Posterior cingulate gyrus (tissue), 11 donors: ENCODE data around the gene ARHGAP32.
A peak's percentile ranks its signal among the peaks of the same experiment; 100 is the strongest.

Source experiments
- DNase-seq, 10 donors: peaks; one replicate each; pipeline versions ENCODE4 v3.0.0 to v3.0.0-alpha.2; 2020 to 2021; ENCODE audit warnings: mixed read lengths in 3 of 10
- intact Hi-C: fragments of 100-400 bp; cut with DNase I; formaldehyde crosslinking; loops from one replicate; pipeline ENCODE4 v1.15.1; 2023

Gene ARHGAP32

DNA sequence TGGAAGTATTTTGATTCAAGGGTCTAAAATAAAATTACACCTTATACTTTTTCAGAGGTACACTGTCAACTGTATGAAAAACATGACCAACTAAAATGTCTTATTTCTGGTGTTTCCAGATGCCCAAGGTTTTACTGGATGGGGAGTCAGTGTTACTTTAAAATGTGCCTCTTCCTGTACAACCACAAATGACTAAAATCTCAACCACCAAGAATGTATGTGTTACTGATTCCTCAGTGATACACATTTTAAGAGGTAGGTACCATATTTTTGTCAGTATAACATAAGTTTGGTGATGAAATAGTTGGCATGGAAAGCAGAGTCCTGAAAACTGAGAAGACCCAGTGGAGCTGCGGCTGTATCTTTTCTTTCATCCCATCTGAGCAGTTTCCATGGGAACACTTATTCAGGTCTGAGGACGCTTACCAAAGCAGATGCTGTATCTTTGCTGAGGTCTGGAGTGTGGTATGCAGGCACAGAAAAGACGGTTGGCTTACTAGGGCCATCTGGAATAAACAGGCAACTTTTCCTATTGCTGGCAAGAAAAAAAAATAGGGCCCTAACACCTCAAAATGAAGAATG is 228.3 kb downstream of the ARHGAP32 start:
- intact Hi-C loops, result no loop called here
- DNase-seq, result no peak

DNA sequence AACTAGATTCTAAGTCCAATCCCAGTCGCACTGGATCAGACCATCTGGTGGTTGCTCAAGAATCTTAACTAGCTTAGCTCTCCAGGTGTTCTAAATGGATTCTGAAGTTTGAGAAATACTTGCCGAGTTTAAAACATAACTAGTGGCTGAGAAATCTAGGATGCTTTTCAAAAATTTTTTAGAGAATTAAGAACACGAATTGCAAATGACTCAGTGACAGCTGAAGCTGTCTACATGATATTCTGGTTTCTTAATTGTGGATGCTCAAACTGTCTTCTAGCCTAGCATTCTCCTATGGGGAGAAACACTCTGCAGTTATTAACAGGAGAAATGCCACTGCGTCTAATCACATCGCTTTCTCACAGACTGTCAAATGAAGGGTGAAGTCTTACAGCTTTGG is 229.2 kb downstream of the ARHGAP32 start:
- DNase-seq, result no peak
- intact Hi-C loops, result no loop called here

DNA sequence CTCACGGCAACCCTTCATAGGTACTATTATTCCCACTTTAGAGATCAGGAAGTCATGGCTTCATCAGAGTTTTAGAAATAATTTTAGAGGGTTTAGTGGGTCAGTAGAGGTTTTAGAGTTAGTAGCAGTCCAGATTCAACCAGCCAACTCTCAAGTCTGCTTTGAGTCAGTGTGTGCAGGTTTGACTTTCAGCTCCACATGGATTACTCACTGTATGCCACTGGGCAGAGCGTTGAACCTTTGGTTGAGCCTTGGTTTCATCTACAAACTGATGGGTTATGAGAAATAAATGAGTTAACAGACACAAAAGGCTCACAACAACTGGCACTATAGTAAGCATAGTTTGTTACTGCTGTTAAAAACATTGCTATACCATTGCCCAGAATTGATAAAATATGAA is 230.5 kb downstream of the ARHGAP32 start:
- no peak for DNase-seq
- intact Hi-C loops, result no loop called here

GRCh38 chr11:128957202-128957482 is 235.0 kb downstream of the ARHGAP32 start:
- intact Hi-C loops, result loop anchor here (5.0 kb wide), 1 partner anchor 785 kb away; no protein-coding TSS in a partner anchor
- DNase-seq, result no peak

GRCh38 chr11:128956401-128957201 is 235.5 kb downstream of the ARHGAP32 start:
- intact Hi-C loops, result loop anchor here (1.0 to 5.0 kb wide), 2 partner anchors 72 to 784 kb away; no protein-coding TSS in a partner anchor

GRCh38 chr11:128955636-128956035 is 236.5 kb downstream of the ARHGAP32 start:
- intact Hi-C loops, result loop anchor here (1.0 to 5.0 kb wide), 2 partner anchors 71 to 783 kb away; no protein-coding TSS in a partner anchor
- no peak for DNase-seq

More at GRCh38 chr11:128956401-128957201, 235.5 kb downstream of the ARHGAP32 start:
- DNase-seq, result no peak

GRCh38 chr11:128953151-128953550 is 239.0 kb downstream of the ARHGAP32 start:
- intact Hi-C loops, result no loop called here
- peak in 1 of 10 donors; percentile 57 for DNase-seq

- DNase-seq, result no peak
- intact Hi-C loops, result no loop called here
These were observed 242.2 kb downstream of the ARHGAP32 start for GRCh38 chr11:128949791-128950454.

GRCh38 chr11:128948583-128948982 is 243.5 kb downstream of the ARHGAP32 start:
- peak in 1 of 10 donors; percentile 77 for DNase-seq
- intact Hi-C loops, result no loop called here

GRCh38 chr11:128947773-128948172 is 244.4 kb downstream of the ARHGAP32 start:
- intact Hi-C loops, result no loop called here
- no peak for DNase-seq

- no peak for DNase-seq
- intact Hi-C loops, result no loop called here
These were observed 245.5 kb downstream of the ARHGAP32 start for GRCh38 chr11:128946648-128947047.

DNA sequence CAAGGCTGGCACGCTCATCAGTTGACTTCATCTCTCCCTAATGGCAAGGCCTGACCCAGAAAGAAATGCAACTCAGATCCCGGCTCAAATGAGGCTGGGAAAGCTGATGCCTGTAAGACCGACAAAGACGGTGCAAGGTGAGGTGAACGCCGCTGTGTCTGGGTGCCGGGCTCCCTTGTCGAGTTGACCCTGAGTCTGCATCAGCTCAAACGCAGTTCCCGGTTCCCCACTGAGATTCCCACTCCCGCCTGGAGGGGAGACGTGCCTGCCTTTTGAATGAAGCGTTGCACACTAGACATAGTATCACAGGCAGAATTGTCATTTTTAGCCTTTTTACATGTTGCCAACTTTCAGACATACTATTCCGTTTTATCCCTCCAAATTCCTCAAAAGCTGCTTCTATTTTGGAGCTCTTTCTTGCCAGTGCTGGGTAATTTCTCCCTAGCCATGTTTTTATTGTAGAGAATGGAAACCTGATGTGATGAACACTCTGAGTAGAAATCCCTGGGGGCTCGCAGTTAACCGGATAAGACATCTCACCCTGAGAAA is 248.6 kb downstream of the ARHGAP32 start:
- intact Hi-C loops, result loop anchor here (5.0 kb wide), 1 partner anchor 41 kb away; no protein-coding TSS in a partner anchor

GRCh38 chr11:128942817-128943427 is 249.2 kb downstream of the ARHGAP32 start, which contains the start of gene TP53AIP1:
Gene TP53AIP1, minus strand, starts transcription at chr11:128942871. Its CDS starts 5,053 bp downstream, at chr11:128937818.
- intact Hi-C loops, result loop anchor here (5.0 kb wide), 1 partner anchor 41 kb away; no protein-coding TSS in a partner anchor

More for the DNA sequence above, 248.6 kb downstream of the ARHGAP32 start:
- DNase-seq, result peak in 1 of 10 donors; percentile 81

DNA sequence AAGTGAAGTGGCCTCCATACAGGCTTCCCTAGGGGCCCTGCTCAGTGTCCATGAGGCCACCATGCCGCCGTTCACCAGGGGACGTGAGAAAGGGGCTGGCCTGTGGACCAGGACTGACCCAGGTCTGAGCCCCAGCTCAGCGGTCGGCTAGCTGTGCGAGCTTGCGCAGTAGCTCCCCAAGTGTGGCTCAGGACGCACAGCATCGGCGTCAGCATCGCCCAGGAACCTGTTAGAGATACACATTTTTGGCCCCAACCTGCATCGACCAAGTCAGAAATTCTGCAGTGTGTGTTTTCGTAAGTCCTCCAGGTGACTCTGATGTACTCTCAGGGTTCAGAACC is 249.9 kb downstream of the ARHGAP32 start:
- peak in 1 of 10 donors; percentile 57 for DNase-seq
- intact Hi-C loops, result loop anchor here (5.0 kb wide), 1 partner anchor 40 kb away; no protein-coding TSS in a partner anchor

More at GRCh38 chr11:128942817-128943427, 249.2 kb downstream of the ARHGAP32 start, which contains the start of gene TP53AIP1:
- peak in 1 of 10 donors; percentile 72 for DNase-seq

GRCh38 chr11:128941573-128942271 is 250.4 kb downstream of the ARHGAP32 start:
- intact Hi-C loops, result loop anchor here (5.0 kb wide), 1 partner anchor 39 kb away; no protein-coding TSS in a partner anchor
- DNase-seq, result peak in 1 of 10 donors; percentile 80

- peak in 1 of 10 donors; percentile 44 for DNase-seq
- intact Hi-C loops, result loop anchor here (5.0 kb wide), 1 partner anchor 39 kb away; no protein-coding TSS in a partner anchor
These were observed 251.0 kb downstream of the ARHGAP32 start for GRCh38 chr11:128941110-128941509.

DNA sequence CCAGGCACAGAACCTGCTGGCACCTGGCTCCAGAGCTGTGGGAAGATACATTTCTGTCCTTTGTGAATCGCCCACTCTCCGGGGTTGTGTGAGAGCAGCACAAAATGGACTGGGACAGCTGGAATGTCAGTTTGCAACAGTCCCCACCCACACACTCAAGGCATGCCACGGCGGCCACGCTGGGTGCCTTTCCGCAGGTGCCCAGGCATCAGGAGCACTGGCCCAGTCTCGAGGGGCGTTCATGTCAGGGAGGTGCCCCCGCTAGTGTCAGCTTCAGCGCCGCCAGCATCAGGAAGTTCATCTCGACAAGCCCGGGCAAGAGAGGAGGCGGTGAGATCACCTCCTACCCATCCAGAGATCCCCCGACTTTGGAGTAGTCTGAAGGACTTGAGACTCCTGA is 251.5 kb downstream of the ARHGAP32 start:
- intact Hi-C loops, result loop anchor here (5.0 kb wide), 1 partner anchor 38 kb away; no protein-coding TSS in a partner anchor
- peak in 6 of 10 donors; percentile 35 to 91 (median 54) for DNase-seq

- intact Hi-C loops, result loop anchor here (5.0 kb wide), 1 partner anchor 38 kb away; no protein-coding TSS in a partner anchor
- DNase-seq, result peak in 1 of 10 donors; percentile 21
These were observed 252.0 kb downstream of the ARHGAP32 start for GRCh38 chr11:128940156-128940555.

GRCh38 chr11:128939591-128939990 is 252.5 kb downstream of the ARHGAP32 start:
- DNase-seq, result peak in 1 of 10 donors; percentile 42
- intact Hi-C loops, result no loop called here
